GM19438 (cell line): ENCODE results near the gene CNTNAP2.
"Not testable (repeated sequence)": the region's sequence is repeated elsewhere in the genome, so short reads cannot be mapped to it uniquely, and the experiment has no call there.

Experiments used
- ATAC-seq: cut with Tn5 transposase; IDR thresholded peaks from one replicate; pipeline ENCODE4 v1.9.1; 2021; ENCODE audit warnings: low read depth; ENCODE audit not compliant: unreplicated experiment

Gene CNTNAP2

GRCh38 chr7:148461392-148462179 is 2345.0 kb downstream of the CNTNAP2 start:
- no peak for ATAC-seq

DNA sequence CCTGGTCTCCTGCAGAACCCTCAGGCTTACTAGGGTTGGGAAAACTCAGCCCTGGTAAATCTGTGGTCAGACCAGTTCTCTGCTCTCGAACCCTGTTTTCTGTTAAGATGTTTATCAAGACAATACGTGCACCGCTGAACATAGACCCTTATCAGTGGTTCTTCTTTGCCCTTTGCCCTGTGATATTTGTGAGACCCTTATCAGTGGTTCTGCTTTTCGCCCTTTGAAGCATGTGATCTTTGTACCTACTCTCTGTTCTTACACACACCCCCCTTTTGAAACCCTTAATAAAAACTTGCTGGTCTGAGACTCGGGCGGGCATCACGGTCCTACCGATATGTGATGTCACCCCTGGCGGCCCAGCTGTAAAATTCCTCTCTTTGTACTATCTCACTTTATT is 2346.2 kb downstream of the CNTNAP2 start:
- ATAC-seq, result not testable (repeated sequence)

DNA sequence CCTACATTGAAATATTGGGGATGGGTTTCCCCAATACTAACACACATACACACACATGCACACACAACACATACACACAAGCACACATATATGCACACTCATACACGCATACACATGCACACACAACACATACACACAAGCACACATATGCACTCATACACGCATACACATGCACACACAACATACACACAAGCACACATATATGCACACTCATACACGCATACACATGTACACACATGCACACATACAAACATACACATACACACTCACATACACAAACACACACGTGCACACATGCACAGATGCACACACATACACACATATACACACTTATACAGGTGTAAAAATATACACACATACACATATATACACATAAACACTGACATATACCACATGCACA is 2346.6 kb downstream of the CNTNAP2 start:
- no peak for ATAC-seq

- ATAC-seq, result no peak
These were observed 2348.3 kb downstream of the CNTNAP2 start for GRCh38 chr7:148464947-148465346.

- ATAC-seq, result not testable (repeated sequence)
These were observed 2348.8 kb downstream of the CNTNAP2 start for GRCh38 chr7:148465441-148465840.

- ATAC-seq, result no peak
These were observed 2349.5 kb downstream of the CNTNAP2 start for GRCh38 chr7:148466120-148466519.

GRCh38 chr7:148468700-148469098 is 2352.1 kb downstream of the CNTNAP2 start:
- ATAC-seq, result no peak
